GM21447 (cell line): ENCODE data around the gene ARAF.
"Not testable (repeated sequence)": the region's sequence is repeated elsewhere in the genome, so short reads cannot be mapped to it uniquely, and the experiment has no call there.

Experiments used
- ATAC-seq: cut with Tn5 transposase; IDR thresholded peaks from one replicate; pipeline ENCODE4 v1.9.1; 2021; ENCODE audit not compliant: unreplicated experiment

Gene ARAF

DNA sequence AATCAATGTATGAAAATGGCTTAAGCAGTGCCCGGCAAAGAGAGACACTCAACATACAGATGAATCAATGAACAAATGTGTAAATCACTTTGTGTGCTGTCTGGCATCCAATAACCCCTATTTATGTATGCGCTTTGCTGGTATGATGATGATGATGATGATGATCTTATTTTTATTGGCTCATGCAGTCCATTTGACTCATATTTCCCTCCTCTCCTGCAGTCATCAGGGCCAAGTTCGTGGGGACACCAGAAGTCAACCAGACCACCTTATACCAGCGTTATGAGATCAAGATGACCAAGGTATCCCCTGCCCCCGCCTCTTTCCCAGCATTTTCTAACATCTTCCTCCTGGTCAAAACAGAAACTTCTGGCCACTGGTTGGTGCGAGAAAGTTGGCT lies 23.7 kb downstream of the ARAF start:
- ATAC-seq = no peak

DNA sequence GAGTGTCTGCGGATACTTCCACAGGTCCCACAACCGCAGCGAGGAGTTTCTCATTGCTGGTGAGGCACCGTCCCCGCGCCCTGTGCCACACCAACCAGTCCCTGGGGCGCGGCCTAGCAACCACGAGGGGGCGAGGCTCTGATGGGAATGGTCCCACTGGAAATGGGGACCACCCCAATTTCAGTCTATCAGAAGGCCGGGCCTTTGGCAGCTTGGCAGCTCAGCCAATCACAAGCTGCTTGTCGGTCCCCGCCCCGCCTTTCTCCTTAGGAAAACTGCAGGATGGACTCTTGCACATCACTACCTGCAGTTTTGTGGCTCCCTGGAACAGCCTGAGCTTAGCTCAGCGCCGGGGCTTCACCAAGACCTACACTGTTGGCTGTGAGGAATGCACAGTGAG lies 24.3 kb downstream of the ARAF start:
- no peak for ATAC-seq

DNA sequence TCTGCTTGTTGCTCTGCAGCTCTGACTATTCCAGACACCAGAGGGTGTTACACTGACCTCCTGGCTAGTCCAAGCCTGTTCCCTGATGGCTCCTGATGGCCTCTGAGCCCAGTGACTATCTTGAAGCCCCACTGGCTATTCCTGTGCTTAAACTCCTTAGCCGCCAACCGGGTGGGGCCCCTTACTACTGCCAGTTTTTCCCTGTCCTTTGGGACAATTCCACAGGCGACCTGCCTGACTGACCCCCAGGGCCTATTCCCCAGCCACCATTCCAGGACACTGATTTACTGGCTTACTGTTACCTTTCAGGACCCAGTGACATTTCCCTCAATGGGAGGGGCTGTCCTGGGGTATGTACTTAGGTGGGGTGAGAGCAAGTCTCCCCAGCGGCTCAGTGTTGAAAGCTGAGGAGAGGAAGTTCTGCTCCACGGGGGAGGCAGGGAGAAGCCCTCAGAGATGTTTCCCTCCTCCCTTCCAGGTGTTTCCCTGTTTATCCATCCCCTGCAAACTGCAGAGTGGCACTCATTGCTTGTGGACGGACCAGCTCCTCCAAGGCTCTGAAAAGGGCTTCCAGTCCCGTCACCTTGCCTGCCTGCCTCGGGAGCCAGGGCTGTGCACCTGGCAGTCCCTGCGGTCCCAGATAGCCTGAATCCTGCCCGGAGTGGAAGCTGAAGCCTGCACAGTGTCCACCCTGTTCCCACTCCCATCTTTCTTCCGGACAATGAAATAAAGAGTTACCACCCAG lies 25.2 kb downstream of the ARAF start:
- ATAC-seq = no peak

DNA sequence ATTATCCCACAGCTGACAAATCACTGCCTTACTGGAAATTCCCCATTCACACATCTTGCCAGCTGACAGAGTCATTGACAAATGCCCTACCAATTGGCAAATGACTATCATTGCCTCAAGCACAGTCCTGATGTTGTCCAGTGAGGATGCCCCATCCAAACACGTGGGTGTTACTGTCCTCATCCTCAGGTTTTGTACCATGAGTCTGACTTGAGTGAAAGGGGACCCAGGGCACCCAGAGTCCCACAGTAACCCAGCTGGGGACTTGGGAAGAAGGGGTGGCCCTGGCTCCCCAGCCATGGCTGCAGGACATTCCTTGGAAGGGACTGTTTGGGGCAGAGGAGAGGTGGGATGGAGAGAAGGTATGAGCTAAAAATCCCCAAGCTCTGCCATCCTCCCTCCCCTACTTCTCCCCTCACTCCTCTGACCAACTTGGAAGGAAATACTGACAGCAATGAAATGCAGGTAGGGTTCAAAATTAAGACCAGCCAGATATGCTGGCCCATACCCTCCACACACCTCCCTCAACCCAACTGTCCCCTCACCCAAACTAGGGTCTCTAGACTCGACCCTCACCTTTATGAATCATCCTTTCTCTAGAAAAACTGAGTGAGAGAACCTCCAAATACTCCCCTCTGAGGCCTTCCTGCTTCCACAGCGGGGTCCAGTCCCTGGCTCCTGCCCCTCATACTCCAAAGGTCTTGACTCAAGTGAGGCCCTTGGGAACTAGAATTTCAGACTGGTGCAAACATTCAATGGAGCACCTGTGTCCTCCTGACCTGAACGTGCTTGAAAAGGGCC lies 26.3 kb downstream of the ARAF start:
- no peak for ATAC-seq

DNA sequence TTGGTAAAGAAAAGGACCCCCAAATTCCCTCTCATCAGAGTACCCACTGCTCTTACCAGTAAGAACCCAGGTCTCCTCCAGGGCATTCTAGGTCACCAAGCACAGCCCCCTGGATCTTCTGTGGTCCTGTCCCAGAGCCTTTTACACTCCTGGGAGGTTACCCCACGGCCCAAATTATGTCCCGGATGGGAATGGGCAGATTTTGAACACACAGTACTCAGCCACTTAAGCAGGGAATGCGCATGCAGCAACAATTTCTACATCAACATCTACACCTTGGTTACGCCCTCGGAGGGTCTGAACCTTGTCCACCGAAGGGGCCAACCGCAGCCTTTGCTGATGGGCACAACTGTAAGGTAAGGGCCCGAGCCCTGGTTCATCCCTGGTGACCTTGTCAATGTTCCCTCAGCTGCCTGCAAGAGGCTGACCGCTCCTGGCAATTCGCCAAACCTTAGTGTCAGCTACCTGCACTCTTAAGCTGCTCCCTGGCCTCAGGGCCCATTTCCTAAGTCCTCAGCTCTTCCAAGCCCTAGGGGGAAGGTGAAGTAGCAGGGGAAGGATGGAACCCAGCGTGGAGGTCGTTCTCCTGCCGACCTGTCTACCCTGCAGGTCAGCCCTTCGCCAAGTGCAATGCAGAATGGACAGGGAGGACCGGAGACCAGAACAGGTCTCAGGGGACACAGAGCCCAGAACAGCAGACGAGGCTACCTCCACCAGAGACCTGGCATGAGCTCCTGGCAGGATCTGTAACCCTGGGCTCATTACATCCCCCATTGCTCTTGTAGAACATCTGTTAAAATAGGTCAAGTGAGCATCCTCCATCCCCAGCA lies 27.1 kb downstream of the ARAF start:
- ATAC-seq = no peak

DNA sequence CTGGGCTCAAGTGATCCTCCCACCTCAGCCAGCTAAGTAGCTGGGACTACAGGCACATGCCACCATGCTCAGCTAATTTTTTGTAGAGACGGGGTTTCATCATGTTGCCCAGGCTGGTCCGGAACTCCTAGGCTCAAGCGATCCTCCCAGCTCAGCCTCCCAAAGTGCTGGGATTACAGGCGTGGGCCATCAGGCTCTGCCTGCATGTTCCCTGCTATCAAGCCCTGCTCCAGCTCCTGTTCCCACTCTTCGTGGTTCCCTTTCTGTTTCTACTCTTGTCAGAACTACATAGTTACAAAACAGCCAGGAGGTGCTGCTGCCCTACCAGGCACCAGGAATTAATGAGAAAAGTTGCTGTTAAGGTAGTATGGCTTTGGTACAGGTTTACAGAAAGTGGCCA lies 30.0 kb downstream of the ARAF start:
- ATAC-seq = no peak

DNA sequence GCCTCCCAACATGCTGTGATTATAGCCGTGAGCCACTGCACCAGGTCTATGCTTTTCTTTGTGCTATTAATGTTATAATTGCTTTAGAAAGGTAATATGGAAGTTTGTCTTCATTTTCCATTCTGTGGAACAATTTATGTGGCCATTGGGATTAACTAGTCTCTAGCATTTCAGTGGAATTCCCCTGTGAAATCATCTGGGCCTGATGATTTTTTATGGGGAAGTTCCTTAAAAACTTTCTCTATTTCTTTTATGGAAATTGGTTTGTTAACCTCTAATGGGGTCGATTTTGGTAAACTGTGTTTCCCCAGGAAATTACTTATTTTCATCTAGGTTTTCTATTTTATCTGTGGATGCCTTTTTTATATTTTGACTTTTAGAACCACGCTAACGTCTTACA lies 32.5 kb downstream of the ARAF start:
- no peak for ATAC-seq

DNA sequence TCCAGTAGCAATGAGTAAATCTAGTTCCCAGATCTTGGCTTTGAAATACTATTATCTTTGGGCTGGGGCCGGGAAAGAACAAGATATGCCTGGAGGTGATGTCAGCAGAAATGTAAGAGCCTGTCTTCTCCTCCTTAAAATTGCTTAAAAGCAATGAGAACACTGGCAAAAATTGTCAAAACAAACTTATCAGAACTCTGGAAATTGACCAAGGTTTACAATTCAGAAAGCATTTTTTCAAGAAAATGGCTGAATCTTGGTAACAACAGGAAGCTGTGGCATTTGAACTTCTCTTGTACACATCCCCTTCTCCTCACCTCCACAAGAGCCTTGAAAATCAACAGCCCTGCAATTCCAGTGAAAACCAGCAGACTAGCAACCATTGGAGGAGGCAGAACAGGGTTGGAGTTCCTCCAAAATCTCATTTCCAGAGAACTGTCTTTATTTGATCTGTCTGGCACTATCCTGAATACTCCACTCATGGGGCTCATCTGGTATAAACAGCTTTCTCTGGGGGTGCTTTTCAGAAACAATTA lies 34.8 kb downstream of the ARAF start:
- no peak for ATAC-seq

DNA sequence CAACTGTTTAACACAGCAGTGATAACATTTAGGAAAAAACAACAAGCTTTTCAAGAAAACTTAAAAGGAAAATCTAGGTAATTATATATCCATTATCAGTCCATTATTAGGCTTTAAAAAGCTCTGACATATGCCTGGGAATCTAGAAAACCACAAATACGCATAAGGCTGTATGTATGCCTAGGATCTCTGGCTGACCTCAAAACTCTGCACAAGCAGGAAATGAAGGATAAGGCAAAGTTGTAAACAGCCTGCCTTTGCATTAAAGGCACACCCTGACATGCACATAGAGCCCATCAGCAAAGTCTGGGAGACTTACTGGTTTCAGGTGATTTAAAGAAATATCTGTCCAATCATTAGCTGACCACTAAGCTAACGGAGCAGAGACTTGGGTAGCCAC lies 35.3 kb downstream of the ARAF start:
- ATAC-seq = no peak

DNA sequence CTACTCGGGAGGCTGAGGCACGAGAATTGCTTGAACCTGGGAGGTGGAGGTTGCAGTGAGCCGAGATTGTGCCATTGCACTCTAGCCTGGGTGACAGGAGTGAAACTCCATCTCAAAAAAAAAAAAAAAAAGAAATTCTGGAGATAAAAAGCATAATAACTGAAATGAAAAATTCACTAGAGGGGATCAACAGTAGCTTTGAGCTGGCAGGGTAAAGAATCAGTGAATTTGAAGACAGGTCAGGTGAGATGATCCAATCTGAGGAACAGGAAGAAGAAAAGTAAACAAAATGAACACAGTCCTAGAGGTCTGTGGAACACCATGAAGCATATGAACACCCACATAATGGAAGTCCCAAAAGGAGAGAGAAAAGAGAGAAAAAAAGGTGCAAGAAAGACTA lies 36.2 kb downstream of the ARAF start:
- ATAC-seq = no peak

DNA sequence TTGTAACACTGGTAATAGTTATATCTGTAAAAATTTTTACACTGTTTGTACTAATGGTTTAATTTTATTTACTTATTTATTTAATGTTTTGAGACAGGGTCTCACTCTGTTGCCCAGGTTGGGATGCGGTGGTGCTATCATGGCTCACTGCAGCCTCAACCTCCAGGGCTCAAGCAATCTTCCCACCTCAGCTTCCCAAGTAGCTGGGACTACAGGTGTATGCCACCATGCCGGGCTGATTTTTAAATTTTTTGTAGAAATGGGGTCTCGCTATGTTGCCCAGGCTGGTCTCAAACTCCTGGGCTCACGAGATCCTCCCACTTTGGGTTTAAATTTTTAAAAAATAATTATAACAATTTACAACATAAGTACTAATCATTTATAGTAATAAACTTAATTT lies 42.1 kb downstream of the ARAF start:
- not testable (repeated sequence) for ATAC-seq

DNA sequence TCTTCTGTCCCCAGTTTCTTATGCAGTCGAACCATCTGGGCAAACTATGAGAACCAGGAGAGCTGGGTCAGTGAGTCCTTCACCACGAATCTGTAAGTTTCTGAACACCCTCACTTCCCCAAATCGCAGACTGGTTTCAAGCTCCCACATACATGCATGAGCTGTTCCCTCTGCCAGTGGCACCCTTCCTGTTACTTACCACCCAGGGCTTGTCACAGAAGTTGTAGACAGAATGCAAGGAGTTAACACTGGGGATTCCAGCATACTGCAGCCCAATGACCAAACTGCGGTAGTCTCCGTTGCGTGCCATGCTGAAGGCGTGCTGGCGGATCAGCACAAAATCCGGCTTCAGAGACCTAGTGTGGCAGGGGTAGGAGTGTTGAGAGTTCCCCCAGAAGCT lies 44.0 kb downstream of the ARAF start:
- no peak for ATAC-seq

DNA sequence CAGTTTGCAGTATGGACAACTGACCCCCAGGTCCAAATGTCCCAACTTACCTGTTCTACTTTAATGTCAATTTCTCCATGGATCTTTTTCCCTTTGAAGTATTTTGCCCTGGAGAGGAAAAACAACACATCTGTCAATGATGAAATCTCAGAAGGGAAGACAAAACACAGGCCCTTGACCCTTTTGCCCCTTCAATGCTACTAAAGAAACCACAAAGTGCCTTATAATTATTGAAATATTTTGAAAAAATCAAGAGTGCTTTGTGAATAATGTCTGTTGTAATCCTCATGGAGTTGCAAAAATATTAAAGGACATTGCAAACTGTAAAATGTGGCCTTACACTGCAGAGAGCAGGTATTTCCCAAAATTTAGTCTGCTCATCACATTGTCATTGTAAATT lies 46.1 kb downstream of the ARAF start:
- ATAC-seq = no peak

DNA sequence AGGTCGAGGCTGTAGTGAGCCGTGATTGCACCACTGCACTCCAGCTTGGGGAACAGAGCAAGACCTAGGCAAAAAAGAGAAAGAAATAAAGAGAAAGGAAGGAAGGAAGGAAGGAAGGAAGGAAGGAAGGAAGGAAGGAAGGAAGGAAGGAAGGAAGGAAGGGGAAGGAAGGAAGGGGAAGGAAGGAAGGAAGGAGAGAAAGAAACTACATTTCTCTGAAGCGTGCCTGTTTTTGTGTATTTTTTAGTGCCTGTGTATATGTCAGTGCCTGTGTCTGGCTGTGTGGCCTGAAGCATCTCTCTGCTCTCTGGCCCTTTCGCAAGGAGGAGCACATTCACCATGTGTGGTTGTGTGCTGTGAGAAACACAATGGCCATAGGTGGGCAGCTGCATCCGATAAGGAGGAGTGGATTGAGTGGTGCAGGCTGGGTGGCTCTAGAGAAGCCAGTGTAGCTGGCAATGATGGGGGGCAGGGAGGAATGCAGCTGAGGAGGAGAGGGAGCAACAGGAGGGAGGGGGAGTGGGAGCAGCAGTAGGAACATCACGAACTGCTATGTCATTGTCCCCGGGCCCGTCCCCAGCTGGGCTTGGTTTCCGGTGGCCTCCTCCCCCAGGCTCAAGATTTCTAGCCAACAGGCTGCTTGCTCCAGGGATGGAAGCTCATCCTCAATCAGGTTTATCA lies 47.3 kb downstream of the ARAF start:
- ATAC-seq = no peak

DNA sequence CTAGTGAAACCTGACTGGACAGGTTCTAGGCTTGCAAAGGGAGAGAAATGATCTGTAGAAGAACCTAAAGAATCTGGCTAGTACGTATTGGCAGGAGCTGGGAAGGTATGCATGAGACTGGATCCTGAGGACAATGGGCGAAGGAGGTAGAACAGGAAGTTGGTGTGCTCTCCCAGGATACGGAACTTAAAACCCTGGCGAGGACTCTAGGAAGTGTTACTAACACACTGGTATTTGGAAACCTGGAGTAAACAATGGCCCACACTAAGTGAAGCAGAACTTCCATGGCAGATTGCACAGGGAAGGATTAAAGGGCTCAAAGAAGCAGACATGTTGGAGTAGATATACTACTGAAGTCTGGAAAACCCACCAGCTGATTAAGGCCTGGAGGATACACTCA lies 49.5 kb downstream of the ARAF start:
- ATAC-seq = no peak

DNA sequence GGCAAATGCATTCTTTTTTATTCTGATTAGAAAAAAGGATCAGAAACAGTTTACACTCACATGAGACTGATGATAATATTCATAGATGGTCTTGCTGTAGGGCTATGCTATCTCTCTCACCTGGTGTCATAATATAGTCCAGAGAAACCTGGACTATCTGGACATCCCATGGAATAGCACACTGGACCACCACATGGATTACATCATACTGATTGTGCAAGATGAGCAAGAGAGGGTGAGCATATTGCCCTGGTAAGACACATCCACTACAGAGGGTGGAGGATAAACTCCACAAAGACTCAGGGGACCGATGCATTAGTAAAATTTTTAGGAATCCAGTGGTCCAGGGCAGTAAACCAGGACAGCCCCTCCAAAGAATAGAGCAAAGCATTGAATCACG lies 50.5 kb downstream of the ARAF start:
- no peak for ATAC-seq

DNA sequence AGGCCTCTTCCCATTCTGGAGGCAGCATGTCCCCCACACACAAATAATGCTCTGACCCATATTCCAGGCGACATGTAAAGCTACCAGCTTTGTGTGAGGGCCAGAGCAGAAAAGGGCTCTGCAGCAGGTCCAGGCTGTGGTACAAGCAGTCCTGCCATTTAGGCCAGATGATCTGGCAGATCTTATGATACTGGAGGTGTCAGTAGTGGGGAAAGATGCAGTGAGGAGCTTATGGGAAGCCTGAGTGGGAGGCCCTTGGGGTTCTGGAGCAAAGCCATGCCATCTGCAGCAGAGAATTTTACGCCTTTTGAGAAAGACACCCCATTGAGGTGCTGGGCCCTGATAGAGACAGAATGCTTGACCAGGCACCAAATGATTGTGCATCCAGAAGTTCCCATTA lies 50.9 kb downstream of the ARAF start:
- ATAC-seq = no peak

DNA sequence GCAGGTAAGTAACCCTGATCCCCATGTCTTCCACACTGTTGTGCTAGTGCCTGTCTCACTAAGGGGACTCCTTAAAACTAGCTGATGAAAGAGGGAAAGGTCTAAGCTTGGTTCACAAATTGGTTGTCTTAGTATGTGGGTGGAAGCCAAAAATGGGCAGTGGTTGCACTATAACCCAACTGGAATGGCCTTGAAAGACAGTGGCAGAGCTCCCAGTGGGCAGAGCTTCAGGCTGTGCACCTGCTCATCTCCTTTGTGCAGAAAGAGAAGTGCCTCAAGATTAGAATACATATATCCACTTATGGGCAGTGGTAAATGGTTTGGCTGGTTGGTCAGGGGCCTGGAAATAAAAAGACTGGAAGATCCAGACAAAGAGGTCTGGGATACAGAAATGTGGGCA lies 51.4 kb downstream of the ARAF start:
- ATAC-seq = no peak

DNA sequence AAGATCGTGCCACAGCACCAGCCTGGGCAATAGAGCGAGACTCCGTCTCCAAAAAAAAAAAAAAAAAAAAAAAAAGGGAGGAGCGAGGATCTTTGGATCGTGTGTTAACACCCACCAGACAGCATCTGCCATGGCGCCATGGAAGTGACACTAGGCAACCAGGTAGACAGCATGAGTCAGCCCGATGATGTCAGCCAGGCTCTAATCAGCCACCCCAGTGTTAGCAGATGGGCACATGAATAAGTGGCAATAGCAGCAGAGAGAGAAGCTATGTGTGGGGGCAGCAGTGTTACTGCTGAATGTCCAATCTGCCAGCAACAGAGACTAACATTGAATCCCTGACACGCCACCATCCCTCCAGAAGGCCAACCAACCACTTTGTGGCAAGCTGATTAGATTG lies 52.1 kb downstream of the ARAF start:
- no peak for ATAC-seq

DNA sequence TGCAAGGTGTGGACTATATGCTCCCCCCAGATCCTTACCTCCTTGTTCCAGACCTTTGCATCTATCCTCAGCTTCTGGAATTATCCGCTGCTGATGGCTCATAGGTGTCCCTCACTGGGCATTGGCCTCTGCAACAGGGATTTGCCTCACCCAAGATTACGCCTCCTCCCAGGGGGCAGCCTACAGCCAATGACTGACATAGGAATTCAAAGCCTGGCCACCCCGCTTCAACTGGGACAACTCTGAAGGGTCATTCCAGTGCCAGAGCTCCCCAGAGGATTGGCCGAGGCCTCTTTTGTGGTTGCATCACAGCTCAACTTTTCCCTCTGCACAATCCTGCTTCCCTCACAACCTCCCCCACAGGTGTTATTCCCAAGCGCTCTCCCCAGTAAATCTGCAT lies 53.6 kb downstream of the ARAF start:
- no peak for ATAC-seq

DNA sequence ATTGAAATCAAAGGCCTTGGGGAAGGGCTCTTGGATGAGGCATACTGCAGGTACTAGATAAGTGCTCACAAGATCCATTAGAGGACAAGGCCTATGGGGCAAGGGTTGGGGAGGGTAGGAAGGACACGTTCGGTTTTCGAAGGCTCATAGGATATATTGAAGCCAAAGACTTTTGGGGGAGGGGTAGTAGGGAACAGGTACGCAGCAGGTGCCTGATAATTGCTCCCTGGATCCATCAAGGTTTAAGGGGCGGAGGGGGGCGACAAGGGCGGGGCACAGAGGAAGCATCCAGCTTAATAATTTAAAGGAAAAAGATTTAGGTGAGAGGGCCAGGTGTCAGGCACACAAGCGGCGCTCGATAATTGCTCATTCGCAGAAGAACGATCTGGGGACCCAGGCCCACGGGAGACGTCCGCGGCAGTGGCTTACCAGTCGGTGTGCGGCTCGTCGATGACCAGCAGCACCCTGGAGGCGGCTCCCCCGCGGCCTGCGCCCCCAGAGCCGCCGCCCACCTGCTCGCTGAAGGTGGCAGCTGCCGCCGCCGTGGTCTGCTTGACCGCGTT lies 58.0 kb downstream of the ARAF start:
- no peak for ATAC-seq
